Measurements from ENCODE around the gene SOX8. TPM values are rescaled to one million over a fixed set of nuclear protein-coding genes. Genes with fewer than 3 reads are reported as not detected.

SOX8 gene
- 1.5 to 2.6 TPM (median 1.8 TPM) in 5 replicates for total RNA-seq (2022; extraction: Qiagen RNA extraction; ENCODE audit: low read depth)

DNA sequence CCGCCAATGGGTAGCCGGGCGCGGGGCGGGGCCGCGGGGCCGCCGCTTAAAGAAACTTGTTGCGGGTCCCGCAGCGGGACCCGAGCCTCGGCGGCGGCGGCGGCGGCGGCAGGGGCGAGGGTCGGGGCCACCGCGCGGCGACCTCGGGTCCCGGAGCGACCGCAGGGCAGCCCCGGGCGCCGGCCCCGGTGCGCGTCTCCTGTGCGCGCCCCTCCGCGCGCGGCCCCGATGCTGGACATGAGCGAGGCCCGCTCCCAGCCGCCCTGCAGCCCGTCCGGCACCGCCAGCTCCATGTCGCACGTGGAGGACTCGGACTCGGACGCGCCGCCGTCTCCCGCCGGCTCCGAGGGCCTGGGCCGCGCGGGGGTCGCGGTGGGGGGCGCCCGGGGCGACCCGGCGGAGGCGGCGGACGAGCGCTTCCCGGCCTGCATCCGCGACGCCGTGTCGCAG lies at the start of gene SOX8:
SOX8 (plus strand) TSS at position 76 of the 450 bp plus-strand sequence; CDS start at position 229, 153 bp downstream.

DNA sequence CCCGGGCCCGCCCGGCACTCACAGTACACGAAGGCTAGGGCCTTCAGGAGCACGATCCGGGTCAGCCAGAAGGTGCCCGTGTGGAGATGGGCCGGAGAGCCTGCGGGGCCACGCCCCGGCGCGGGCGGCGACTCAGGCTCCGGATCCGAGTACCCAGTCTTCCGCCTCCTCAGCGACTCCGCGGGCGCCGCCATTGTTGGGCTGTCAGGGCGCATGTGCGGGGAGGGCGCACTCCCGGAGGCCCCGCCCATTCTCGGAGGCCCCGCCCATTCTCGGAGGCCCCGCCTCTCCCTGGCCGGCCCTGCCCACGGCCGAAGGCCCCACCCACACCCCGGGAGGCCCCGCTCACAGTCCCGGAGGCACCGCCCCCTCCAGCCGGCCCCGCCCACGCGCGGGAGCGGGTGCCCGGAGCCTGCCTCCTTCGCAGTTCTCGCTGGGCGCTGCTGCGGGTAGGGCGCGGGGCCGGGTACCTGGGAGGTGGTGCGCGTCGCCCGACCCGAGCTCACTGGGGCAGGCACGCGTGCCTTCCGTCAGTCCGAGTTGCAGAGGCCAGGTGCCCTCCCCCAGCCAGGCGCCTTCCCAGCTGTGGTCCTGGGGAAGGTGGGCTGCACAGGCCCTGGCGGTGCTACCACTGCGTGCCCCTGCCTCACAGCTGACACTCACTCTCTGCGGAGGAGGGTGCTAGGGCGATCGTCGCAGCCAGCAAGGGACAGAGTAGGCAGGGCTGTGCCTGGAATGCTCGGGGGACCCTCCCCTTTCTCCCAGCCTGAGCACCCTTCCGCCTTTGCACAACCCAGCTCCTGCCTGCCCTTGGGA lies 10.6 kb upstream of the SOX8 start, which contains the start of gene LMF1:
LMF1 (minus strand) TSS at position 219 of the 816 bp plus-strand sequence; CDS start at position 215, 4 bp downstream.

Other genes with a start within 250 kb of the SOX8 start
- 15.1 to 23.9 TPM (median 21.0 TPM) in 5 replicates for gene CIAO3, start 240.8 kb upstream of the SOX8 start, total RNA-seq (2022; extraction: Qiagen RNA extraction; ENCODE audit: low read depth)
- 1.7 to 3.1 TPM (median 2.4 TPM) in 5 replicates for gene MSLN, start 221.0 kb upstream of the SOX8 start, total RNA-seq (2022; extraction: Qiagen RNA extraction; ENCODE audit: low read depth)
- 33.4 to 55.9 TPM (median 54.0 TPM) in 5 replicates for gene RPUSD1, start 193.4 kb upstream of the SOX8 start, total RNA-seq (2022; extraction: Qiagen RNA extraction; ENCODE audit: low read depth)
- gene CHTF18, start 193.2 kb upstream of the SOX8 start, total RNA-seq (2022; extraction: Qiagen RNA extraction; ENCODE audit: low read depth): 13.7 to 28.0 TPM (median 26.4 TPM) in 5 replicates
- gene GNG13, start 181.0 kb upstream of the SOX8 start, total RNA-seq (2022; extraction: Qiagen RNA extraction; ENCODE audit: low read depth): not detected in 5 replicates
- 8.0 to 11.2 TPM (median 8.8 TPM) in 5 replicates for gene LMF1, start 10.8 kb upstream of the SOX8 start, total RNA-seq (2022; extraction: Qiagen RNA extraction; ENCODE audit: low read depth)
- gene SSTR5, start 91.0 kb downstream of the SOX8 start, total RNA-seq (2022; extraction: Qiagen RNA extraction; ENCODE audit: low read depth): 0.20 to 0.33 TPM (median 0.25 TPM) in 5 replicates
- gene C1QTNF8, start 114.5 kb downstream of the SOX8 start, total RNA-seq (2022; extraction: Qiagen RNA extraction; ENCODE audit: low read depth): not detected in 5 replicates
- 7.0 to 13.9 TPM (median 11.7 TPM) in 5 replicates for gene CACNA1H, start 171.3 kb downstream of the SOX8 start, total RNA-seq (2022; extraction: Qiagen RNA extraction; ENCODE audit: low read depth)
- gene TPSG1, start 243.5 kb downstream of the SOX8 start, total RNA-seq (2022; extraction: Qiagen RNA extraction; ENCODE audit: low read depth): 0.14 TPM in 1 of 5 replicates, not detected in the others
- gene TPSB2, start 248.4 kb downstream of the SOX8 start, total RNA-seq (2022; extraction: Qiagen RNA extraction; ENCODE audit: low read depth): not detected in 5 replicates